HG03039 (cell line): ENCODE data around the gene IRF8.
"Not testable (repeated sequence)": the region's sequence is repeated elsewhere in the genome, so short reads cannot be mapped to it uniquely, and the experiment has no call there.

ENCODE experiments used
- ATAC-seq: cut with Tn5 transposase; IDR thresholded peaks from one replicate; pipeline ENCODE4 v1.9.1; 2021; ENCODE audit warnings: mild to moderate bottlenecking, moderate library complexity; ENCODE audit not compliant: unreplicated experiment

Gene IRF8

GRCh38 chr16:85867189-85867588 is 31.8 kb upstream of the IRF8 start:
- no peak for ATAC-seq

DNA sequence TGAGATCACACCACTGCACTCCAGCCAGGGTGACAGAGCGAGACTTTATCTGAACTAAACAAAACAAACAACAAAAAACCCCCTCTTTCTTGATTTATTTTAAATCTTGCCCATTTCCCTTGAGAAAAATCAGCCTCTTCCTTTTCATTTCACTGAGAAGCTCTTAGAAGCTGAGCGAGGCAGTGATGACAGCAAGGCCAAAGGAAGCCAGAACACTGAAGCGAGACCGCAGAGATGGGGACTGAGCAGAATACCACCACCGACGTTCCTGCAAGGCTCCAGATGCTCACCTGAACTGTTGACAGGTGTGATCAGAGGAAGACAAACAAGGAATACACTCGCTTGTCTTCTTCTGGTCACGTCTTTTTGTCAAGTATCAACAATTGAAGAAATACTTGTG is 30.5 kb upstream of the IRF8 start:
- ATAC-seq, result no peak

DNA sequence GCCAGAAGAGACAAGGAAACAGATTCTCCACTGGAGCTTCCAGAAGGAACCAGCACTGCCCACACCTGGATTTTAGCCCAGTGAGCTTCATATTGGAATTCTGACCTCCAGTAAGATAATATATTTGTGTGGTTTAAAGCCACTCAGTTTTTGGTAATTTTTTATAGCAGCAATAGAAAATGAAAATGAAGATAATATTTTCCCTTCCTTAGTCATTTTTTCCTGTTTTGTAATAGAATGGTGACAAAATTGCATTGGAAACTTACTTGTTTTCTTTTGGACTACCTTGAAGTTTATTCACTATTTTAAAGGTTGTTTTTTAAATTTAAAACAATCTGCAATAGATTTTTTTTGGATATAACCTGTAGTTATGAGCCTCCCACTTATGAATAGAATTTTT is 29.8 kb upstream of the IRF8 start:
- no peak for ATAC-seq

DNA sequence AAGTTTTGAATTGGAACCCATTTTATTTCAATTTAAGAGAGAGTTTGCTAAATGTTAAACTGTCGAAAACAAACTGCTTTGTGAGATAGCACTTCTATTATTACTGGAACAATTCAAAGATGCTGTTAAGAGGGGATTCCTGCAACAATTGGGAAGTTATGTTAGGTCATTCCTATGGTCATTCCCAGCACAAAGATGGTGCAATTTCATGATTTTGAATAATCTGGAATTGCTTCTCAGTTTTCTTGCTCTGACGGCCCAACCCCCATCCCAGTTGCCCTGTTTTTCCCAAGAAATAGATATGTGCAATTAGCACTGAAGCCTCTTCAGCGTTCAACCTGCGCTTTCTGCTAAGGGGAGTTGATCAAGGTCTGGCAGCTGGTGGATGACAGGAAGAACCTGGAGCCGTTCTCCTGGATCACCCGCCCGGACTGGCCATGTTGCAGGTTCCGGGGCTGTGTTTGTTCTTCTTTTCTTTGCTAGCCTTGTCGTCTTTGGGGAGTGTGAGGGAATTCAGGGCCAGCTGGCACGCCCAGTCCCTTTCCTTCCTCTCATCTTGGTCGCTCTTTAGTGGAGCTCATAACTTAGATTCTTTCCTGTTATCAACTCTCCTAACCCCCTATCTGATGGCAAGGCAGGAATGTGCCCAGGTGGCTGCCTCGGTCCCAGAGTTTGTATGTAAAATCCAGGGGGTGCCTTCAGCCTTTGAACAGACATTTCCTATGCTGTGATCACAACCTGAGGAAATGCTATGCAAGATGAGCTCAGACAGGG is 29.0 kb upstream of the IRF8 start:
- no peak for ATAC-seq

GRCh38 chr16:85871756-85872155 is 27.2 kb upstream of the IRF8 start:
- no peak for ATAC-seq

DNA sequence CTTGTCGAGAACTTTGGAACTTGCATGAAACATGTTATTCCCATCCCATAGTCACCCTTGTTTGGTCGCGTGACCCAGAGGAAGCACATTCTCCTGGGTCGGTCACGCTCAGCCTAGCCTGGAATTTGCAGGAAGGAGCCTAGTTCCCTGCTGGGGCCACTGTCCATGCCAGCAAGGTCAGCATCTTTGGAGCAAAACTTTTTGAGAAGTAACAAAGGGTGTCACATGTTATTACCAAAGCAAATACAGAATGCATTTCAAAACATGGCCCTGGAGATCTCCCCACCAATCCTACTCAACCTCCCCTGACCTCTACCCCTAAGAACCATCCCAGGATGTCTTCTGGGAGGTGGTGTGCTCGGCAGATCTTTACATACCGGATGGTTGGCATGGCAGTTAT is 26.2 kb upstream of the IRF8 start:
- ATAC-seq, result no peak

- ATAC-seq, result no peak
Measured at GRCh38 chr16:85873153-85873552, 25.8 kb upstream of the IRF8 start.

DNA sequence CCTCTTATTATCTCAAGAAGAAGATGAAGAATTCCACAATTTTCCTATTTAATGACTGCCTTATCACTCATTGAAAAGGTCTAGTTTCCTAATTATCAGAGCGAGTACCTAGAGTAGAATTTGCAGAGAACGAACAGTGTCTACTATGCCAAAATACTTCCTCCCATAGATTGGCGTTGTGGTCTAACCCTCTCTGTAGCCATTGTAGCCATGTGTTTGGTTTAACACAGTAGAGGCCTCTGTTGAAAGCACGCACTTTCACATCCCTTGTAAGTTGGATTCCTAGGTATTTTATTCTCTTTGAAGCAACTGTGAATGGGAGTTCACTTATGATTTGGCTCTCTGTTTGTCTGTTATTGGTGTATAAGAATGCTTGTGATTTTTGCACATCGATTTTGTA is 24.9 kb upstream of the IRF8 start:
- not testable (repeated sequence) for ATAC-seq

DNA sequence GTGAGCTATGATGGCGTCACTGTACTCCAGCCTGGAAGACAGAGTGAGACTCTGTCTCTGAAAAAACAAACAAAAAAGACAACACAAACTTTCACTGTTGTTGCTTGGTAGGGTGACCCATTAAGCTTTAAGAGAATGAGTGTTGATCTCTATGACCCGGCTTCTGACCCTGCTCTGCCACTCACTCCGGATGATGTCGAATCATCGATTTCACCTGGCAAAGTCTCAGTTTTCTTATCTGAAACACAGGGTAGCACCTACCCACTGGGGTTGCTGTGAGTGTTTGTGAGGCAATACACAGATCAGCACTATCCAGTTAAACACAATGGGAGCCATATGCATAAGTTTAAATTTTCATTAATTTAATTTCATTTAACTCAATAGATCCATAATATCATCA is 20.6 kb upstream of the IRF8 start:
- no peak for ATAC-seq

- no peak for ATAC-seq
Measured at GRCh38 chr16:85878875-85879274, 20.1 kb upstream of the IRF8 start.

GRCh38 chr16:85879549-85879948 is 19.4 kb upstream of the IRF8 start:
- no peak for ATAC-seq

DNA sequence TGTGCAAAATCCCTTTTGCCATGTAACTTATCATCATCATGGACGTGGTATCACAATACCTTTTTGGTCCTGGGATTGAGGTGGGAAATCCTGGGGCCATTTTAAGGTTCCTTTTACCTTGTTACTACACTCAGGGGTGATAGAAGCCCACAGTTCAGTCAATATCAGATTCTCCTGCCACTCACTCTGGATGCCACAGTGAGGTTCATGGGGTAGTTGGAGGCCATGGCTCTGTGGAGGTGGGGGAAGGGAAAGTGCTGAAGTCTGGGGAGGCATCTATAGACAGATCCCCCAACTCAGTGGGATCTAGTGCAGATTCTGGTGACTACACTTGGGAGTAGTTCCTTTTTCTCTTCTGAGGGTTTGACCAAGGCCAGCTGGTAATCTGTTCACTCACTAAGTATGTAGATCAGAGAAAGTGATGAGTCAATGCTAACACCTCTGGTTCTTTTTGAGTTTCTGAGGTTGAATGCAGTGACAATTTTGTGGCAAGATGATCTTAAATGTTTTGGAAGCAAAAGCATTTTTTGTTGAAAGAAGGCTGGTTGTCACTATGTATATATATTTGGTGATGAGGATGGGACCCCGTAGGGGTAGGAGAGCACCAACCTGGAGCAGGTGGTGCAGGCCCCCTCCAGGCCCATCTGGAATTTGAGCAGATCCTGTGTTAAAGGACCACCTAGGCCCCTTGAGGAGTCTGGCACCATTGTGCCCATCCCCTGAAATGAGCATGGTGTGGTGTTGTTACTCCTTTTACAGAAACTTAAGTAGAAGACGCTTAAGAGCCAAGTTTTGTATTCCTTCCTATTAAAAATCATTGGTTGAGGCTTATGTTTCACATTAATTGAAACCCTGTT is 18.8 kb upstream of the IRF8 start:
- peak; percentile 55 for ATAC-seq

DNA sequence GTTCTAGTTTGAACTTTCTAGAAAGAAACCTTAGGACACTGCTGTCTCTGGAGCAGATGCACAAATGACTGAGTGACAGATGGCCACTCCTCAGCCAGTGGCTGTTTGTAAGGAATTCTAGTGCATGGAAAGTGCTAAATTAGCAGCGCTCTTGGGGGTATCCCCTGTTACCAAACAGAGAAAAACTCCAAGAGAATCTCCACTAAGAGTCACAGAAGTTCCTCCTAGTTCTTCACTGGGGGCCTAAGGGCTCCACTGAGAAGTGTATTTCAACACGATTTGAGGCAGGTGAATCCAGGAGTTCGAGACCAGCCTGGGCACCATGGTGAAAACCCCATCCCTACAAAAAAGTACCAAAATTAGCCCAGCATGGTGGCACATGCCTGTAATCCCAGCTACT is 18.1 kb upstream of the IRF8 start:
- no peak for ATAC-seq

- ATAC-seq, result no peak
Measured at GRCh38 chr16:85881436-85881835, 17.5 kb upstream of the IRF8 start.

- ATAC-seq, result no peak
Measured at GRCh38 chr16:85882181-85882810, 16.7 kb upstream of the IRF8 start.

DNA sequence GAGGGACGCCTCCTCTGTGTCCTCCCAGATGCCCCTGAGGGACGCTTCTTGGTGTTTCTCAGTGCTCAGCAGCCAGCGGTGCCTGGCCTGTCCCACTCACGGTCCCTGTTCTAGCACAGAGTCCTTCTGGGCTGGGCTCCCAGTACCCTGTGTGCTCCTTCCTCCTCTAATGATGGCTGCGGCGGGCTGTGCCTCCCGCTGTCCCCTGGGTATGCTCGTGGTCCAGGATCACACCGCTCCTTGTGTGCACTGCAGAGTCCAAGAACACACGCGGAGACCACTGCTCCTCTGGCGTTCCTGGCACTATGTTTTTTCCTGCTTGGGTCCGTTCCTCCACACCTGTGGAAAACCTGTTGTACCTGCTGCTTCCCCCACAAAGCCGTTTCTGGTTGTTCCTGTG is 15.1 kb upstream of the IRF8 start:
- ATAC-seq, result no peak

DNA sequence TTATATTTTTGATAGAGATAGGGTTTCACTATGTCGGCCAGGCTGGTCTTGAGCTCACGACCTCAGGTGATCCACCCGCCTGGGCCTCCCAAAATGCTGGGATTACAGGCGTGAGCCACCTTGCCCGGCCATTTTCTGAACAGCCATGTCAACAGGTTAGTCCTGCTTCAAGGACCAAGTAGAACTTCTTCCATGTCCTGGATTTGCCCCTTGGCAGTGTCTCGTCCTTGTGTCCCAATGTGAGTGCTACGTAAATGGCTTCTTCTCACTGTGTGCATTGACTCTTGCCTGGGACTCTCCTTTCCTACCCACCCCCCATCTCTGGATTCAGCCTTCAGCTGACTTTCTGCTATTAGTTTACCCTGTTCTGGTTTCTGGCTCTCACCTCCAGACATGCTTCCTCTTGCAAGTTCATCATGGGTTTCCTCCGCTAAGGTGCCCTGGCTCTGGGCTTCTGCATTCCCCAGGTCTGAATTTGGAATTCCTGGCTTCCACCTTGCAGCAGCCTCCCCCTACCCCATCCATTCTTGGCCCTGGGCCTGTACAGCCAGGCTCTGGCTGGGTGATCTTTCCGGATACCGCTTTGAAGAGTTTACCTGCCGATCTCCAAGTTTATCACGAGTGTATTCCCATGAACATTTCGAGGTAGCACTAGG is 14.0 kb upstream of the IRF8 start:
- ATAC-seq, result no peak

GRCh38 chr16:85885537-85885936 is 13.4 kb upstream of the IRF8 start:
- ATAC-seq, result no peak

- ATAC-seq, result no peak
Measured at GRCh38 chr16:85888405-85889331, 10.3 kb upstream of the IRF8 start.
